Effector memory CD4-positive, alpha-beta T cell (primary cell): Measurements from ENCODE around the gene MCM7.

Source experiments
- DNase-seq, 3 donors: peaks; one replicate each; pipeline ENCODE4 v3.0.0-alpha.2; 2020
- H3K27ac ChIP-seq: 2 replicates; pipeline ENCODE4 v1.7.0; 2013; ENCODE audit warnings: mild to moderate bottlenecking, low read length, moderate library complexity; ENCODE audit not compliant: insufficient read depth, poor library complexity, severe bottlenecking
- H3K27me3 ChIP-seq: replicated peaks from 2 replicates; pipeline ENCODE4 v1.7.0; 2013; ENCODE audit warnings: mild to moderate bottlenecking, low read length; ENCODE audit not compliant: insufficient read depth, control insufficient read depth, poor library complexity, severe bottlenecking
- H3K36me3 ChIP-seq: 2 replicates; pipeline ENCODE4 v1.7.0; 2013; ENCODE audit warnings: mild to moderate bottlenecking, low read length, moderate library complexity; ENCODE audit not compliant: control insufficient read depth, insufficient read depth
- H3K4me1 ChIP-seq: 2 replicates; pipeline ENCODE4 v1.7.0; 2013; ENCODE audit warnings: low read length, mild to moderate bottlenecking; ENCODE audit not compliant: control insufficient read depth, insufficient read depth, poor library complexity, severe bottlenecking
- H3K4me3 ChIP-seq: 2 replicates; pipeline ENCODE4 v1.7.0; 2013; ENCODE audit warnings: low read length, low read depth, mild to moderate bottlenecking; ENCODE audit not compliant: insufficient read depth, poor library complexity, severe bottlenecking
- H3K9me3 ChIP-seq: 2 replicates; pipeline ENCODE4 v1.7.0; 2013; ENCODE audit warnings: mild to moderate bottlenecking, low read length, moderate library complexity; ENCODE audit not compliant: control insufficient read depth

Gene MCM7

DNA sequence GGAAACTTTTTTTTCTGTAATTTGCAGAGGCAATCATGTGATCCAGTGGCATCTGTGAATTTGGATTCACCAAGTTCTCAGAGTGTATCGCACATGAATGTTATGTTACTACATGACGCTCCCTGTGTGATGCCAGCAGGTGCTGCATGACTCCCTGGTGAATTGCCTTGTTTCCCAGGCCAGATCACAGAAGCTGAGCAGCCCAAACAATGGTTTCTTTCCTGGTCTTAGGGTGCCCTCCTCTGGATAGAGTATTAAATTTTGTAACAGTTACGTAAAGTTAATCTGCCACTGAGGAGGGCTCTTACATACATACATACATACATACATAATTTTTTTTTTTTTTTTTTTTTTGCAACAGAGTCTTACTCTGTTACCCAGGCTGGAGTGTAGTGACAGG lies 48.0 kb downstream of the MCM7 start:
- DNase-seq, result no peak
- no peak overlapping the region for H3K4me3 ChIP-seq
- H3K27ac ChIP-seq, result no peak overlapping the region
- H3K4me1 ChIP-seq, result peaks cover 11% of the 10 kb centered on the region
- no peaks in the 10 kb centered on the region for H3K27me3 ChIP-seq
- peaks cover 16% of the 10 kb centered on the region for H3K36me3 ChIP-seq
- no peaks in the 10 kb centered on the region for H3K9me3 ChIP-seq

DNA sequence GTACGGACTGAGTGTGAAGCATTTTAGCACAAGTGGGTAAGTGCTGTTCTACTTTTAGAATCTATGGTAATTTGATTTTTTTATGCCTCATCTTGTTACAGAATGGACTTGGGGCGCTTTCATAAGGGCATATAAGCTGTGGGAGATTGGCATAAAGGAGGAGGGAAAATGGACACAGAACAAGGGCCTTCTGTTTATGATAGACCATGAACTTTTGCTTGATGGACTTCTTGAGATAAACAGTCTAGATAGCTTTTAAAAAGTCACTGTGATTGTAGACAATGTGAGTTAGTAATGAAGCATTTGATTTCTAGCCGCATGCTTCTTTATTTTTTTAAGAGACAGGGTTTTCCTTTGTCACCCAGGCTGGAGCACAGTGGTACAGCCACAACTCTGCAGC lies 49.6 kb downstream of the MCM7 start:
- H3K27me3 ChIP-seq, result no peaks in the 10 kb centered on the region
- H3K9me3 ChIP-seq, result no peaks in the 10 kb centered on the region
- H3K4me3 ChIP-seq, result no peak overlapping the region
- H3K27ac ChIP-seq, result no peak overlapping the region
- peaks cover 11% of the 10 kb centered on the region for H3K4me1 ChIP-seq
- H3K36me3 ChIP-seq, result no peaks in the 10 kb centered on the region
- DNase-seq, result no peak

DNA sequence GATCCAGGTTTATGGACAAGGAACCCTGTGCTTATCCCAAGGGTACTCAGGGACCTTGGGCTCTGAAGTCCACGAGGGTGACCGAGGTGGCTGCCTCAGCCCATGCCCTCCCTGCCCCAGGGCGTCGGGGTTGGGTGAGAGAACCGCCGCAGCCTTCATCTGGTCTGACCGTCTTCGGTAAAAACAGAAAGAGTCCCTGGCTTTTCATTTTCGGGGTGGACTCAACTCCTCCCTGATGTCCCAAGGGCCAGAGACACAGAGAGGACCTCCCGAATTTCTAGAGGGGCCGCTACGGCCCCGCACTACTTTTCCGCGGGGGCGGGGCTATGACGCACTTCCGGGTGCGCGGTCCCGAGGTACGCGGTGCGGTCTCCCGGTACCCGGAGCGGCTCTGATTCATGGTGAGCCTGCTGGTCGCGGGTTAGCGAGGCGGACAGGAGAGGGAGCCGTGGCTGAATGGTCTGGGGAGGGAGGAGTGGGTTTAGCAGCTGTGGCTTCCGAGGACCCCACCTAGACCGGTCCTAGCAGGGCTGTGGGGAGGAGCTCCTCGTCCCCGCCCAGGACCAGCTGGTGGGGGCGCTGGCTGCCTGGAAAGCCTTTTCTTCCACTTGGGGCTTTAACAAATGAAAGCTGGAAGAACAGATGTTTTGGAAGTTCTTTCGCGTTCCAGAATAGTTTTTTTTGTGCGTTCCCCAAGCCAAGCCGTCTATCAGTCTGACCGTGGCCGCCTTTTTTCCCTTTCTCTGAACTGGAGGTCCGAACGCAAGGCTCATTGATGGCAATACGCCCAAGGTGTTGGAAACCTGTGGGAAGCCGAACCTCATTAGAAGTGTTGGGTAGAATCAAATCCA lies 51.5 kb downstream of the MCM7 start, which contains the start of gene ZSCAN21:
ZSCAN21 (plus strand) TSS at position 334 of the 851 bp plus-strand sequence. CDS start 7,233 bp downstream, outside the sequence.
- H3K4me3 ChIP-seq, result peak within 1 kb of the TSS; percentile 97
- peak; percentile 64 to 73 (median 68) for DNase-seq
- no peaks in the 10 kb centered on the region for H3K9me3 ChIP-seq

DNA sequence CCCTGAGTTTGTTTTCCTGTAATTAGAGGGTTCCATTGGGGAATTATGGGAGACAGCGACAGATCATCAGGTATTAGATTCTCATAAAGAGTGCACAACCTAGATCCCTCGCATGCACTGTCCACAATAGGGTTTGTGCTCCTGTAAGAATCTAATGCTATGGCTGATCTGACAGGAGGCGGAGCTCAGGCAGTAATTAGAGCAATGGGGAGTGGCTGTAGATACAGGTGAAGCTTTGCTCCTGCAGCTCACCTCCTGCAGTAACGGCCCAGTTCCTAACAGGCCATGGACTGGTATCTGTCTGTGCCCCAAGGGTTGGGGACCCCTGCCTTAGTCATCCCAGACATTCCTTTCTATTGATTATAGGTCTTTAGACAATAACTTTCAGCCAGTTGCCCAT lies 52.5 kb downstream of the MCM7 start:
- Histone ChIP-seq H3K4me3 (no peak overlapping the region), H3K36me3 (no peaks in the 10 kb centered on the region), H3K9me3 (no peaks in the 10 kb centered on the region), H3K27ac (no peak overlapping the region), H3K4me1 (peaks cover 11% of the 10 kb centered on the region), H3K27me3 (no peaks in the 10 kb centered on the region)
- DNase-seq, result no peak

More for the DNA sequence above, 51.5 kb downstream of the MCM7 start, which contains the start of gene ZSCAN21:
- peak within 1 kb of the TSS; percentile 85 for H3K27ac ChIP-seq
- H3K27me3 ChIP-seq, result no peaks in the 10 kb centered on the region
- peaks cover 11% of the 10 kb centered on the region for H3K4me1 ChIP-seq
- no peaks in the 10 kb centered on the region for H3K36me3 ChIP-seq

DNA sequence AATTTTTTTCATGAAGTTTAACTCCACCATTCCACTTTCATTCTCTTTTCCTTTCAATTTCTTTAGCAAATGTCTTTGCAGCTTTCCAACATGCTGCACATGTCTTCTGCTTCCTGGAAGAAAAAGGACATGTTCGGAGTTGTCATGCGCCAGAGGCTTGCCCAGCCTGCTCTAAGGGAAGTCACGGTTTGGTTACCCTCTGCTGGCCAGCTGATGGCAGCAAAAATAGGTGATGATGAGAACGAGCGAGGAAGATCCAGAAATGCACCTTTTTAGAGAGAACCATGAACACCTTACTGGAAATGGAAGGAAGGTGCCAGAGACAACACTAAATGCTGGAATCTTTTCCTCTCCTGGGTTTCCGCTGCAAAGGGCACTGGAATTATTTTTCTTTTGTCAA lies 56.5 kb downstream of the MCM7 start:
- H3K9me3 ChIP-seq, result no peaks in the 10 kb centered on the region
- H3K4me1 ChIP-seq, result peaks cover 4% of the 10 kb centered on the region
- no peaks in the 10 kb centered on the region for H3K27me3 ChIP-seq
- H3K4me3 ChIP-seq, result no peak overlapping the region
- H3K27ac ChIP-seq, result no peak overlapping the region
- H3K36me3 ChIP-seq, result no peaks in the 10 kb centered on the region
- DNase-seq, result no peak
